ENCODE results near the gene PYGM.
A peak's percentile ranks its signal among the peaks of the same experiment; 100 is the strongest.

PYGM gene

GRCh38 chr11:64735725-64736259 is 24.0 kb downstream of the PYGM start:
- no peak for DNase-seq (ENCODE audit: low read depth)

- DNase-seq (ENCODE audit: low read depth): no peak
These were observed 24.7 kb downstream of the PYGM start for GRCh38 chr11:64734811-64735724.

- no peak for DNase-seq (ENCODE audit: low read depth)
These were observed 28.2 kb downstream of the PYGM start for GRCh38 chr11:64731601-64732000.

DNA sequence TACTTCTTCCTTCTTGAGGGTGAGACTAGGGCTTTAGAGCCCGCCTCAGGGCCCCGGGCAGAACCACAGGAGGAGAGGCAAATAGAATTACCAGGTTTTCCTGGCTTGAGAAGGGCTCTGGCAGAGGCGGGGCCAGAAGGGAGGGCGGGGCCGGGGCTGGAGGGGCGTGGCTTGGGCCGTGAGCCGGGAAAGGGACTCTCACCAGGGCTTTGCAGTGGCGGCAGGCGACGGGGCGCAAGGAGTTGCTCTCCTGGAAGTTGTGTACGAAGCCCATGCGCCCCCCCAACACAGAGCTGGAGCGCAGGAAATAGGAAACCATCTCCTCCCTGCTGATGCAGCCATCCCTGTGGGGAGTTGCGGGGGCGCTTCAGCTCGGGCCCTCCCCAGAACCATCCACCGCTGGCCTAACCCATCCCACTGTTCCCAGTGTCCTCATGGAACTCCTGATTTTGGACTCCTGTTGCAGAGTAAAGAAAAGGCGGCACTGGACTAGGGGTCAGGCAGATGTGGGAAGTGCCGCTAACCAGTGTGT is 29.9 kb downstream of the PYGM start:
- DNase-seq (ENCODE audit: low read depth): no peak

DNA sequence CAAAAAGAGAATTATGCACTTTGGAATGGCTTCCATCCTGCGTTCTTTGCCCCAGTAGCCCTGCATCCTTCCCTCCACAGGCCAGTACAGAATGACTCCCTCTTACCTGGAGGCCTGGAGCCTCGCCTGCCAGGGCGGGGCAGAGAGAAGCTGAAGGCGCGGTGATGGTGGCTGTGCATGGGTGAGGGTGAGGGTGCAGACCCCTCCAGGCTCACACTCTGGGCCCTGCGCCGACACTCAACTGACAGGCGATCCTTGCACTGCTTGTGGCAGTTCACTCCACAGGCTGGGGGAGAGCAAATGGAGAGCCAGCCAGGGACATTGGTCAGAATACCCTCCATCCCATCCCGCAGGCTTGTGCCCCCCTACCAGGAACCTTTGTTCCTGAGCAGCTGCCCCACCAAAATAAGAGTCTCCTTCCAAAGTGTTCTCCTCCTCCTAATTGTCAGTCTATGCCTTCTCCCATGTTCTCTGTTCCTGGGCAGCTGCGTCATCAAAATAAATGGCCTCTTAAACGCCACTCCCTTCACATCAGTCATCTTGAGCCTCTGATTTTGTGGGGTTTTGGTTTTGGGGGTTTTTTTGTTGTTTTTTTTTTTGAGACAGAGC is 30.9 kb downstream of the PYGM start:
- no peak for DNase-seq (ENCODE audit: low read depth)

- no peak for DNase-seq (ENCODE audit: low read depth)
These were observed 32.8 kb downstream of the PYGM start for GRCh38 chr11:64726867-64727530.

DNA sequence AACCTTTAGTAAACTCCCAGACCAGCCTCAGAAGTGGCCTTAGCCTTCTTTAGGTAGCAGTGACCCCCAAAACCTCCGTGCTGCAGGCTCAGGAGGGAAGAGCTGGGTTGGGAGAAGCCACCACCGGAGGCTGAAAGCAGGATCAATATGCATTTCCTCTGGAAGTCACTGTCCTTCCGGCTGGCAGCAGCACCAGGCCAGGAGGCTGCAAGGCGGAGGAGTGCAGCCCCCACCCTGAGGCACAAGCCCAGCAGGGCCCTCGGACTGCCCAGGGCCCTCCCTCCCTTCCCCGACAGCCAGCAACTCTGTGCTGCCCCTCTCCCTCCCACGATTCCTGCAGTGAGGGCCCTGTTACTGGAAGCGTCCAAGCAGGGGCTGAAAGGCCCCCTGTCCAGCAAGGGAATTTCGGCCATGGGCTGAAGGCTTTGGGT is 33.5 kb downstream of the PYGM start:
- no peak for DNase-seq (ENCODE audit: low read depth)

DNA sequence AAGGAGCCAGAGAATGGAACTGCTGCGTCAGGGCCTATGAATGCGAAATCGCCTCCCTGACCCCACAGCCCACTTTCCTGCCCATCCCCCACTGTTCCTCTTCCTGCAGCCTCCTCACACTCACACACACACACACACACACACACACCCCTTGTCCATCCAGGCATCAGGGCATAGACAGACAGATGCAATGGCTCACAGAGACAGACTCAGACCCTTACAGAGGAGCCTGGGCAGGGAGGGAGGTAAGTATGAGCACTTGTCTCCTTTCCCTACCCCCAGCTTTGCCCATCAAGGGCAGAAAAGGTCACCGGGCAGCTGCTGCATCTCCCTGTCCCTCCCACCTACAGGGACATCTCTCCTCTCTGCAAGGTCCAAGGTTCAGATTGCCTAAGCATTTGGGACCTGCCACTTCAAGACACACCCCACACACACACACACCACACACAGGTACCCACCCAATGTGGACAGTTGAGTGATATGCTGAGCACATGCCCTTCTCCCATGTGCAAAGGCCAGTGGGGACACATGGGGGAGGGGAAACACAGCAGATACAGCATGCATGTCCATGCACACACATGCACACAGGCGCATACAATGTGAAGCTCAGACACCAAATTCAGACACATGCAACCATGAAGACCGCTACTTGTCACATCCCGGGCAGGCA is 34.8 kb downstream of the PYGM start:
- DNase-seq (ENCODE audit: low read depth): no peak

DNA sequence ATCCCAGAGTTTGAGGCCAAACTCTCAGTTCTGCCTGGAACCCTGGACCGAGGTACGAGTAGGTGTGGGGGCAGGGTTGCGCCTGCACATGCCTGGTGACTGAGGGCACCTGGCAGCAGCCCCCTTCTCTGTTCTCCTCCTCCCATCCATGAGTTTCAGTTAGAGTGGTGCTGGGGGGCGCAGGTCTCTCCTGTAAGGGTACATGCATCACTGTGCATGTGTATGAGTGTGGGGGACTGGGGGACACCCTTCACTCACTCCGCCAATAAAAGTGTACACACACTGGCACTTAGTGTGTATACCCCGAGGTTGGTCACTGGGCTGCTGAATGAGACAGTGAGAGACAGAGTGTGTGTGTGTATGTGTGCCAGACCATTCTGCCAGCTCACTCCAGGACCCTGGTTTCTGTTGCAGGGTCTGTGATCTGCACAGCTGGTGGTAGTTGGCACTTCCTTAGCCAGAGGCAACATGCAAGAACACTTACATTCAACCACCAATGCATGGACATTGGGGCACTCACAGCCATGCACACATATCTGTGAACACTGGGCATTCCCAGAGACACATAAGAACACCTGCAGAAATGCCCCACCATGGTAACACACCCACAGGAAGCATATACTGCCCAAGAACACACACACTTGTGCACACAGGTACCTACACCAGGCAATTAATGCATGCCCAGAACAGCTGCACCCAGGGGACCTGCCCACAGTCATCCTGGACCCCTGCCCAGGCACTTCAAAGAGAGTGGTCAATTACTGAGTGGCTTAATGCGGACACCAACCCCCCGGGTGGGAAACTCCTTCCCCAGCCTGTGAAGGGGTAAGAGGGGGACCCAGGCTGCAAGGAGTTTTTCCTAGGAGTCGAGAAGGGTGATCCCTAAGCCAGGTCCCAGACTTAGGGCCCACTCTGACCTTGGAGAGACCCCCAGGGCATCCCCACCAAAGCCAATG is 35.6 kb downstream of the PYGM start:
- no peak for DNase-seq (ENCODE audit: low read depth)

- peak; percentile 71 for DNase-seq (ENCODE audit: low read depth)
These were observed 36.5 kb downstream of the PYGM start, which contains the start of gene NRXN2 for GRCh38 chr11:64723117-64723906. TSS of gene NRXN2 (minus strand) at chr11:64723197. CDS start at chr11:64713699, 9,498 bp downstream.

- DNase-seq (ENCODE audit: low read depth): no peak
These were observed 37.4 kb downstream of the PYGM start for GRCh38 chr11:64722141-64723065.

GRCh38 chr11:64721359-64721699 is 38.4 kb downstream of the PYGM start:
- no peak for DNase-seq (ENCODE audit: low read depth)

GRCh38 chr11:64720640-64721358 is 39.0 kb downstream of the PYGM start:
- DNase-seq (ENCODE audit: low read depth): no peak

DNA sequence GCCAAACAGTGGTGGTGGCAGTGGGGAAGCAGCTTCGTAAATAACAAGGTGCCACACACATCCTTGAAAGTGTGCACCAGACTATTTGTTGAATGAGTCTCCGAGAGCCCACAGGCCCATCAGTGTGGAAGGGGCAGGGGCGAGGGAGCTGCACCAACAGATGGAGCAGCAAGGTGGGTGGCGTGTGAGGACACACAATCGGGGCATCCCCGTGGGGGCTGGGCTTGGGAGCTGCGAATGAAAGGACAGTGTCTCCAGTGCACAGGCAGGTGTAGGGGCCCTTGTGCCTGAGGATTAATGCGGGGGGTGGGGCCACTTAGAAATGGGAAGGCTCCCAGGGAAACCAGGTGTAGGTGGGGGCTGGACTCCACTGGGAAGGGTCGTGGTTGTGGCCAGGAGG is 39.6 kb downstream of the PYGM start:
- DNase-seq (ENCODE audit: low read depth): no peak

GRCh38 chr11:64719406-64719805 is 40.4 kb downstream of the PYGM start:
- DNase-seq (ENCODE audit: low read depth): no peak

GRCh38 chr11:64718780-64719124 is 41.0 kb downstream of the PYGM start:
- DNase-seq (ENCODE audit: low read depth): no peak

DNA sequence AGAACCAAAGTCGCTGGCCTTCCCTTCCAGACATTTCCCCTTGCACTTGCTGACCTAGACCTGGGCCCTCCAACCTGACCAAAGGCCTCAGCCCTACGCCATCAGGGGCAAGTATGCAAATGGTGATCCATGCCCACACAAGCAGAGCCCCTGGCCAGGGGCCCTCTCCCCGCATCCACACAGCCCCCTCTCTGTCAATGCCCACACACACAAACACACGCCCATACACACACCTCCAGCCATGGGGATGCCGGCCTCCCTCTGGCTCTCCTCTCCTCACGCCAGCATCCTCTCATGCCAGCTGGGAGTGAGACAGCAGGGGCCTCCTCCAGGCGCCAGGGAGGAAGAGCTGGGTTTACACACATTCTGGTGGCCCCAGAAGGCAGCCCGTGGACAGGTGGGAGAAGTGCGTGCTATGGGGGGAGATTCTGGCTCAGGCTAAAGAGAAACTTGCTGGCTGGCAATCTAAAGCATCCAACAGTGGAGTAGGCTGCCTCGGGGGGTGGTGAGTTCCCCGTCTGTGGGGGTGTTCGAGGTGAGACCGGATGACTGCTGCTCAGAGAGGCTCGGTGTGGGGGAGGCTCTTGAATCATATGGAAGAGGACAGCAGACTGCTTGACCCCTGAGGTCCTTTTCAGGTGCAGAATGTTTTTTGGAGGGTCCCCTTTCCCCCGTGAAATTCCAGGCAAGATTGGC is 41.5 kb downstream of the PYGM start:
- no peak for DNase-seq (ENCODE audit: low read depth)

DNA sequence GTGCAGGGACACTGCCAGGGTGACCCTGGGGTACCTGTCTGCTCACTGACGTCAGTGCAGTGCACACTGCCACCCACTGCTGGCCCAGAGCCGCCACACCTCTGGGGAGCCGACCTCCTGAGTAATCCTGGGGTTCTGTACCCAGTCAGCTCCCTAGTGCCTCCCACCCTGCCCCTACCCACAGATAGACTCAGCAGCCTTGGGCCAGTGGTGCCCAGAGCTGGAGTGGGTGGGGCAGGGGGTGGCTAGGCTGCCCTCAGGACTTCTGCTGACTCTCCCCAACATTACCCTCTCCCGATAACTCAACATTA is 42.6 kb downstream of the PYGM start:
- no peak for DNase-seq (ENCODE audit: low read depth)
